ENCODE results near the gene GPR108.
"Not testable (repeated sequence)": the region's sequence is repeated elsewhere in the genome, so short reads cannot be mapped to it uniquely, and the experiment has no call there.

GPR108 gene

GRCh38 chr19:6754136-6754535 is 16.8 kb upstream of the GPR108 start:
- Histone ChIP-seq H3K36me3 (ENCODE audit: insufficient read depth, low read depth, low read length) (peaks cover 36% of the 10 kb centered on the region), H3K9ac (ENCODE audit: low read depth, low read length) (no peak overlapping the region), H3K27ac (ENCODE audit: low read length) (no peak overlapping the region), H3K9me3 (ENCODE audit: insufficient read depth, low read depth, low read length) (no peaks in the 10 kb centered on the region), H3K4me3 (ENCODE audit: low read length) (no peak overlapping the region), H3K4me1 (ENCODE audit: insufficient read depth, low read length) (peaks cover 4% of the 10 kb centered on the region; the same call in 1 of the 2 replicates), H3K27me3 (ENCODE audit: insufficient read depth, low read length) (no peaks in the 10 kb centered on the region)

- H3K27me3 ChIP-seq (ENCODE audit: insufficient read depth, low read length), result no peaks in the 10 kb centered on the region
- H3K4me3 ChIP-seq (ENCODE audit: low read length), result peak overlapping the region; percentile 78
Observed at GRCh38 chr19:6753178-6754031, 16.0 kb upstream of the GPR108 start.

GRCh38 chr19:6752256-6753177 is 15.1 kb upstream of the GPR108 start:
- Histone ChIP-seq H3K4me3 (ENCODE audit: low read length) (peak overlapping the region; percentile 78), H3K9ac (ENCODE audit: low read depth, low read length) (peak overlapping the region; percentile 73; the same call in 1 of the 2 replicates)

More at GRCh38 chr19:6753178-6754031, 16.0 kb upstream of the GPR108 start:
- peaks cover 43% of the 10 kb centered on the region for H3K36me3 ChIP-seq (ENCODE audit: insufficient read depth, low read depth, low read length)
- peak overlapping the region; percentile 32 for H3K27ac ChIP-seq (ENCODE audit: low read length)
- H3K4me1 ChIP-seq (ENCODE audit: insufficient read depth, low read length), result peaks cover 4% of the 10 kb centered on the region; the same call in 1 of the 2 replicates
- H3K9me3 ChIP-seq (ENCODE audit: insufficient read depth, low read depth, low read length), result no peaks in the 10 kb centered on the region
- peak overlapping the region; percentile 73; the same call in 1 of the 2 replicates for H3K9ac ChIP-seq (ENCODE audit: low read depth, low read length)

GRCh38 chr19:6751189-6751588 is 13.8 kb upstream of the GPR108 start:
- no peak overlapping the region for H3K27ac ChIP-seq (ENCODE audit: low read length)
- H3K4me1 ChIP-seq (ENCODE audit: insufficient read depth, low read length), result peaks cover 4% of the 10 kb centered on the region; the same call in 1 of the 2 replicates
- no peak overlapping the region for H3K9ac ChIP-seq (ENCODE audit: low read depth, low read length)
- peaks cover 63% of the 10 kb centered on the region for H3K36me3 ChIP-seq (ENCODE audit: insufficient read depth, low read depth, low read length)
- no peak overlapping the region for H3K4me3 ChIP-seq (ENCODE audit: low read length)
- no peaks in the 10 kb centered on the region for H3K27me3 ChIP-seq (ENCODE audit: insufficient read depth, low read length)
- no peaks in the 10 kb centered on the region for H3K9me3 ChIP-seq (ENCODE audit: insufficient read depth, low read depth, low read length)

More at GRCh38 chr19:6752256-6753177, 15.1 kb upstream of the GPR108 start:
- Histone ChIP-seq H3K4me1 (ENCODE audit: insufficient read depth, low read length) (peaks cover 4% of the 10 kb centered on the region; the same call in 1 of the 2 replicates), H3K27ac (ENCODE audit: low read length) (peak overlapping the region; percentile 32), H3K36me3 (ENCODE audit: insufficient read depth, low read depth, low read length) (peaks cover 50% of the 10 kb centered on the region), H3K9me3 (ENCODE audit: insufficient read depth, low read depth, low read length) (no peaks in the 10 kb centered on the region), H3K27me3 (ENCODE audit: insufficient read depth, low read length) (no peaks in the 10 kb centered on the region)

- peaks cover 73% of the 10 kb centered on the region for H3K36me3 ChIP-seq (ENCODE audit: insufficient read depth, low read depth, low read length)
- H3K9ac ChIP-seq (ENCODE audit: low read depth, low read length), result no peak overlapping the region
- no peak overlapping the region for H3K27ac ChIP-seq (ENCODE audit: low read length)
- H3K27me3 ChIP-seq (ENCODE audit: insufficient read depth, low read length), result no peaks in the 10 kb centered on the region
- no peaks in the 10 kb centered on the region for H3K9me3 ChIP-seq (ENCODE audit: insufficient read depth, low read depth, low read length)
- H3K4me1 ChIP-seq (ENCODE audit: insufficient read depth, low read length), result peaks cover 4% of the 10 kb centered on the region; the same call in 1 of the 2 replicates
- no peak overlapping the region for H3K4me3 ChIP-seq (ENCODE audit: low read length)
Observed at GRCh38 chr19:6750062-6750461, 12.7 kb upstream of the GPR108 start.

- H3K36me3 ChIP-seq (ENCODE audit: insufficient read depth, low read depth, low read length), result peaks cover 83% of the 10 kb centered on the region
- not testable (repeated sequence) for H3K4me1 ChIP-seq (ENCODE audit: insufficient read depth, low read length); H3K27ac ChIP-seq (ENCODE audit: low read length); H3K4me3 ChIP-seq (ENCODE audit: low read length); H3K27me3 ChIP-seq (ENCODE audit: insufficient read depth, low read length); H3K9ac ChIP-seq (ENCODE audit: low read depth, low read length); H3K9me3 ChIP-seq (ENCODE audit: insufficient read depth, low read depth, low read length)
Observed at GRCh38 chr19:6748543-6748942, 11.2 kb upstream of the GPR108 start.

GRCh38 chr19:6745965-6746364 is 8.6 kb upstream of the GPR108 start:
- H3K27me3 ChIP-seq (ENCODE audit: insufficient read depth, low read length), result no peaks in the 10 kb centered on the region
- no peaks in the 10 kb centered on the region for H3K9me3 ChIP-seq (ENCODE audit: insufficient read depth, low read depth, low read length)
- peaks cover 86% of the 10 kb centered on the region for H3K36me3 ChIP-seq (ENCODE audit: insufficient read depth, low read depth, low read length)
- no peak overlapping the region for H3K27ac ChIP-seq (ENCODE audit: low read length)
- no peak overlapping the region for H3K4me3 ChIP-seq (ENCODE audit: low read length)
- no peak overlapping the region for H3K9ac ChIP-seq (ENCODE audit: low read depth, low read length)
- peaks cover 10% of the 10 kb centered on the region for H3K4me1 ChIP-seq (ENCODE audit: insufficient read depth, low read length)

- no peaks in the 10 kb centered on the region for H3K27me3 ChIP-seq (ENCODE audit: insufficient read depth, low read length)
- peaks cover 10% of the 10 kb centered on the region for H3K4me1 ChIP-seq (ENCODE audit: insufficient read depth, low read length)
- H3K27ac ChIP-seq (ENCODE audit: low read length), result no peak overlapping the region
- H3K9me3 ChIP-seq (ENCODE audit: insufficient read depth, low read depth, low read length), result no peaks in the 10 kb centered on the region
- no peak overlapping the region for H3K4me3 ChIP-seq (ENCODE audit: low read length)
- H3K9ac ChIP-seq (ENCODE audit: low read depth, low read length), result peak overlapping the region; percentile 27; the same call in 1 of the 2 replicates
- peaks cover 74% of the 10 kb centered on the region for H3K36me3 ChIP-seq (ENCODE audit: insufficient read depth, low read depth, low read length)
Observed at GRCh38 chr19:6744381-6745301, 7.3 kb upstream of the GPR108 start.

- no peaks in the 10 kb centered on the region for H3K27me3 ChIP-seq (ENCODE audit: insufficient read depth, low read length)
- no peak overlapping the region; the same call in 1 of the 2 replicates for H3K4me3 ChIP-seq (ENCODE audit: low read length)
- peak overlapping the region; percentile 27; the same call in 1 of the 2 replicates for H3K9ac ChIP-seq (ENCODE audit: low read depth, low read length)
- no peak overlapping the region for H3K27ac ChIP-seq (ENCODE audit: low read length)
- peaks cover 66% of the 10 kb centered on the region for H3K36me3 ChIP-seq (ENCODE audit: insufficient read depth, low read depth, low read length)
- H3K9me3 ChIP-seq (ENCODE audit: insufficient read depth, low read depth, low read length), result no peaks in the 10 kb centered on the region
- H3K4me1 ChIP-seq (ENCODE audit: insufficient read depth, low read length), result peaks cover 12% of the 10 kb centered on the region
Observed at GRCh38 chr19:6743714-6744380, 6.5 kb upstream of the GPR108 start.

- H3K36me3 ChIP-seq (ENCODE audit: insufficient read depth, low read depth, low read length), result peaks cover 58% of the 10 kb centered on the region
- no peak overlapping the region for H3K4me3 ChIP-seq (ENCODE audit: low read length)
- H3K9ac ChIP-seq (ENCODE audit: low read depth, low read length), result no peak overlapping the region
- H3K27ac ChIP-seq (ENCODE audit: low read length), result no peak overlapping the region
- H3K4me1 ChIP-seq (ENCODE audit: insufficient read depth, low read length), result peaks cover 15% of the 10 kb centered on the region
- no peaks in the 10 kb centered on the region for H3K9me3 ChIP-seq (ENCODE audit: insufficient read depth, low read depth, low read length)
- no peaks in the 10 kb centered on the region for H3K27me3 ChIP-seq (ENCODE audit: insufficient read depth, low read length)
Observed at GRCh38 chr19:6743066-6743465, 5.7 kb upstream of the GPR108 start.
